HCT116 (cell line): ENCODE results near the gene VPS33A. TPM values are rescaled to one million over a fixed set of nuclear protein-coding genes. Genes with fewer than 3 reads are reported as not detected.

Experiments
- ATAC-seq: fragments of 200-7000 bp; cut with Tn5 transposase; 2 replicates; pipeline ENCODE4 v1.9.1; 2020; ENCODE audit warnings: mild to moderate bottlenecking, moderate library complexity
- BruUV-seq: library from RNA; stranded (reverse); fragments of 400-500 nt; replicated peaks from 2 replicates; lab custom pipeline; 2021; lab: Mats Ljungman, UMichigan
- CTCF ChIA-PET: fragments of 300-600 bp; sonication (Branson Sonifier 250); formaldehyde crosslinking; loops from one replicate; lab custom pipeline; 2021; ENCODE audit warnings: antibody characterized with exemption; lab: Charles Lee
- POLR2A ChIA-PET: fragments of 300-600, 350-600 bp; sonication (Branson Sonifier 250); formaldehyde crosslinking; loops from one replicate; lab custom pipeline; 2021; ENCODE audit warnings: antibody characterized with exemption; lab: Charles Lee
- RAD21 ChIA-PET, 2 experiments: fragments of 300-600 bp; sonication (Branson Sonifier 250); formaldehyde crosslinking; loops; one replicate each; lab custom pipeline; 2023; ENCODE audit warnings: low total read pairs in 2 of 2; ENCODE audit not compliant: uncharacterized antibody in 2 of 2, unreplicated experiment in 2 of 2, low non-redundant PET in 1 of 2; lab: Charles Lee
- DNase-seq: peaks from one replicate; pipeline ENCODE4 v3.0.0-alpha.2; 2010; ENCODE audit warnings: low read depth, low spot score
- H2AFZ ChIP-seq: fragments of 200-600 bp; shearing (Covaris generic), sonication (generic); 2 replicates; pipeline ENCODE4 v1.6.1; 2017; ENCODE audit warnings: low read depth, mixed run types, mixed read lengths, antibody characterized with exemption, low read length; ENCODE audit not compliant: poor library complexity, severe bottlenecking
- H3K27ac ChIP-seq: 2 replicates; pipeline ENCODE4 v1.5.1; 2012; ENCODE audit warnings: low read depth, low read length
- H3K27me3 ChIP-seq: fragments of 200-600 bp; sonication (generic); 2 replicates; pipeline ENCODE4 v1.6.1; 2016; ENCODE audit warnings: mixed run types, low read length, mixed read lengths; ENCODE audit not compliant: insufficient read depth
- H3K36me3 ChIP-seq, 2 experiments: fragments of 200-500 bp in 1 of 2; fragments of 200-600 bp in 1 of 2; sonication (Bioruptor generic) in 1 of 2; sonication (generic) in 1 of 2; 2 replicates each; pipeline versions ENCODE4 v1.5.1 to v1.6.1; 2014 to 2016; ENCODE audit warnings: low read length in 2 of 2, inconsistent platforms in 1 of 2, mixed read lengths in 1 of 2, mixed run types in 1 of 2; ENCODE audit not compliant: insufficient read depth in 2 of 2, control insufficient read depth in 1 of 2
- H3K4me1 ChIP-seq, 2 experiments: fragments of 200-600 bp in 1 of 2; sonication (generic) in 1 of 2; 2 replicates each; pipeline versions ENCODE4 v1.5.1 to v1.6.1; 2012 to 2017; ENCODE audit warnings: low read length in 2 of 2, inconsistent platforms in 1 of 2, mild to moderate bottlenecking in 1 of 2, mixed read lengths in 1 of 2, mixed run types in 1 of 2, moderate library complexity in 1 of 2; ENCODE audit not compliant: insufficient read depth in 2 of 2, control insufficient read depth in 1 of 2
- H3K4me2 ChIP-seq: fragments of 200-600 bp; sonication (generic); 2 replicates; pipeline ENCODE4 v1.6.1; 2017; ENCODE audit warnings: mixed run types, low read length, mixed read lengths
- H3K4me3 ChIP-seq, 2 experiments: fragments of 200-600 bp in 1 of 2; sonication (generic) in 1 of 2; replicated peaks in 1 of 2; 2 replicates each; pipeline ENCODE4 v1.5.1; 2011 to 2016; ENCODE audit warnings: low read length in 2 of 2, control low read depth in 1 of 2, low read depth in 1 of 2, mild to moderate bottlenecking in 1 of 2, mixed read lengths in 1 of 2, mixed run types in 1 of 2
- H3K79me2 ChIP-seq: fragments of 200-600 bp; sonication (generic); 2 replicates; pipeline ENCODE4 v1.6.1; 2017; ENCODE audit warnings: mild to moderate bottlenecking, mixed run types, low read length, moderate library complexity, mixed read lengths; ENCODE audit not compliant: insufficient read depth
- H3K9ac ChIP-seq: fragments of 200-600 bp; sonication (generic); 2 replicates; pipeline ENCODE4 v1.6.1; 2016; ENCODE audit warnings: low read length, mixed read lengths
- H3K9me2 ChIP-seq: fragments of 200-600 bp; sonication (generic), shearing (Covaris generic); 2 replicates; pipeline ENCODE4 v1.6.1; 2017; ENCODE audit warnings: mixed run types, mild to moderate bottlenecking, moderate library complexity; ENCODE audit not compliant: insufficient read depth
- H3K9me3 ChIP-seq, 2 experiments: fragments of 200-500 bp in 1 of 2; fragments of 200-600 bp in 1 of 2; sonication (Bioruptor generic) in 1 of 2; sonication (generic) in 1 of 2; 2 replicates each; pipeline ENCODE4 v1.6.1; 2014 to 2017; ENCODE audit warnings: low read length in 2 of 2, mixed read lengths in 2 of 2, inconsistent platforms in 1 of 2, low read depth in 1 of 2, mild to moderate bottlenecking in 1 of 2, mixed run types in 1 of 2, moderate library complexity in 1 of 2; ENCODE audit not compliant: control insufficient read depth in 1 of 2, insufficient read depth in 1 of 2
- H4K20me1 ChIP-seq: fragments of 200-600 bp; sonication (generic), shearing (Covaris generic); 2 replicates; pipeline ENCODE4 v1.6.1; 2017; ENCODE audit warnings: mixed run types, mild to moderate bottlenecking, moderate library complexity; ENCODE audit not compliant: insufficient read depth
- ATF3 ChIP-seq: IDR thresholded peaks from 2 replicates; pipeline ENCODE4 v1.6.1; 2012
- CBX3 ChIP-seq: IDR thresholded peaks from 2 replicates; pipeline ENCODE4 v1.6.1; 2012; ENCODE audit warnings: low read depth
- CTCF ChIP-seq, 3 experiments: fragments of 200-600 bp in 1 of 3; sonication (generic) in 1 of 3; IDR thresholded peaks in 2 of 3; conservative IDR thresholded peaks in 1 of 3; 2 replicates each; pipeline ENCODE4 v1.5.1; 2012 to 2017; ENCODE audit warnings: low read depth in 2 of 3, low read length in 2 of 3, antibody characterized with exemption in 1 of 3, borderline replicate concordance in 1 of 3, control low read depth in 1 of 3, mild to moderate bottlenecking in 1 of 3, mixed read lengths in 1 of 3, mixed run types in 1 of 3, moderate library complexity in 1 of 3; ENCODE audit not compliant: insufficient read depth in 1 of 3
- EGR1 ChIP-seq: IDR thresholded peaks from 2 replicates; pipeline ENCODE4 v1.6.1; 2012; ENCODE audit warnings: low read depth
- ELF1 ChIP-seq: IDR thresholded peaks from 2 replicates; pipeline ENCODE4 v1.6.1; 2012; ENCODE audit warnings: low read depth, borderline replicate concordance
- EZH2 ChIP-seq: fragments of 200-600 bp; sonication (generic); IDR thresholded peaks from 2 replicates; pipeline ENCODE4 v1.6.1; 2017; ENCODE audit warnings: antibody characterized with exemption, mixed run types
- EZH2phosphoT487 ChIP-seq: fragments of 200-600 bp; IDR thresholded peaks from 2 replicates; pipeline ENCODE4 v1.6.1; 2018; ENCODE audit warnings: antibody characterized with exemption, borderline replicate concordance
- FOSL1 ChIP-seq: IDR thresholded peaks from 2 replicates; pipeline ENCODE4 v1.6.1; 2012; ENCODE audit warnings: low read depth
- JUND ChIP-seq: IDR thresholded peaks from 2 replicates; pipeline ENCODE4 v1.6.1; 2012
- MAX ChIP-seq: IDR thresholded peaks from 2 replicates; pipeline ENCODE4 v1.6.1; 2012
- POLR2A ChIP-seq: IDR thresholded peaks from 2 replicates; pipeline ENCODE4 v1.7.0; 2011; ENCODE audit warnings: borderline replicate concordance; ENCODE audit not compliant: insufficient read depth, insufficient read length; ENCODE audit errors: extremely low read depth
- POLR2AphosphoS5 ChIP-seq: IDR thresholded peaks from 2 replicates; pipeline ENCODE4 v1.6.1; 2011; ENCODE audit warnings: mild to moderate bottlenecking, low read depth, low read length, moderate library complexity
- RAD21 ChIP-seq: IDR thresholded peaks from 2 replicates; pipeline ENCODE4 v1.6.1; 2012; ENCODE audit warnings: low read depth, mild to moderate bottlenecking
- SIN3A ChIP-seq: IDR thresholded peaks from 2 replicates; pipeline ENCODE4 v1.6.1; 2012; ENCODE audit warnings: low read depth
- SP1 ChIP-seq: IDR thresholded peaks from 2 replicates; pipeline ENCODE4 v1.6.1; 2012; ENCODE audit warnings: low read depth
- SRF ChIP-seq: IDR thresholded peaks from 2 replicates; pipeline ENCODE4 v1.6.1; 2012; ENCODE audit warnings: low read depth
- TCF7L2 ChIP-seq: IDR thresholded peaks from 2 replicates; pipeline ENCODE4 v1.7.0; 2011; ENCODE audit warnings: borderline replicate concordance, inconsistent platforms; ENCODE audit not compliant: insufficient read depth, insufficient read length; ENCODE audit errors: extremely low read depth
- YY1 ChIP-seq: IDR thresholded peaks from 2 replicates; pipeline ENCODE4 v1.6.1; 2011; ENCODE audit warnings: low read length, low read depth, moderate library complexity, mild to moderate bottlenecking; ENCODE audit not compliant: insufficient replicate concordance; ENCODE audit errors: extremely low read depth
- ZBTB33 ChIP-seq: IDR thresholded peaks from 2 replicates; pipeline ENCODE4 v1.6.1; 2011; ENCODE audit warnings: mild to moderate bottlenecking, low read length, moderate library complexity; ENCODE audit not compliant: insufficient replicate concordance; ENCODE audit errors: extremely low read depth
- ZFX ChIP-seq: fragments of 450-650 bp; IDR thresholded peaks from 2 replicates; pipeline ENCODE4 v1.6.1; 2017
- ZNF274 ChIP-seq: fragments of 200-500 bp; sonication (Bioruptor generic); IDR thresholded peaks from 2 replicates; pipeline ENCODE4 v1.6.1; 2014; ENCODE audit warnings: mild to moderate bottlenecking, low read depth, low read length, inconsistent platforms
- intact Hi-C: fragments of 100-400 bp; cut with micrococcal nuclease; formaldehyde crosslinking; loops from 2 replicates; pipeline ENCODE4 v1.10.0; 2022
- total RNA-seq: library from RNA; stranded (reverse); gene quantifications from one replicate; pipeline ENCODE4 v1.2.1, GENCODE V29; 2021; ENCODE audit not compliant: unreplicated experiment

Gene VPS33A
- total RNA-seq, 1 experiment from 2014 or later: 19.4 TPM

- TF ChIP-seq ZBTB33 (no peak), SP1 (no peak), ZFX (no peak), RAD21 (no peak), EZH2phosphoT487 (no peak), ELF1 (no peak), EZH2 (no peak), POLR2A (no peak), SIN3A (no peak), TCF7L2 (no peak), ZNF274 (no peak), JUND (no peak)
These were observed 81.2 kb downstream of the VPS33A start (continued) for GRCh38 chr12:122185079-122185478.

- Histone ChIP-seq H3K27ac (no peak overlapping the region), H3K9me2 (no peaks in the 10 kb centered on the region), H3K4me1 (no peaks in the 10 kb centered on the region), H3K27me3 (no peaks in the 10 kb centered on the region), H3K79me2 (no peaks in the 10 kb centered on the region), H3K9ac (no peak overlapping the region), H3K4me3 (no peak overlapping the region), H3K9me3 (no peaks in the 10 kb centered on the region), H3K36me3 (no peaks in the 10 kb centered on the region), H2AFZ (no peak overlapping the region), H4K20me1 (no peaks in the 10 kb centered on the region), H3K4me2 (no peak overlapping the region)
- intact Hi-C loops: no loop called here
- no peak for DNase-seq
- BruUV-seq: no TSS peak
- no peak for ATAC-seq
- POLR2A ChIA-PET: no interaction called here
- CTCF ChIA-PET: no interaction called here
- RAD21 ChIA-PET: no interaction called here
- TF ChIP-seq SIN3A: no peak
- no peak for TF ChIP-seq EZH2phosphoT487
- TF ChIP-seq FOSL1: no peak
- no peak for TF ChIP-seq ZNF274
- TF ChIP-seq CTCF (IDR thresholded peaks at IDR 0.05 in 2 of 3, conservative IDR thresholded peaks at IDR 0.05 in 1 of 3; ENCODE audit: borderline replicate concordance in 1 of 3, insufficient read depth in 1 of 3, low read depth in 2 of 3, low read length in 2 of 3): no peak
- no peak for TF ChIP-seq ATF3
- no peak for TF ChIP-seq ZFX
- no peak for TF ChIP-seq EZH2
- TF ChIP-seq SRF: no peak
- TF ChIP-seq EGR1: no peak
- no peak for TF ChIP-seq JUND
- TF ChIP-seq MAX: no peak
- TF ChIP-seq TCF7L2: no peak
- no peak for TF ChIP-seq POLR2AphosphoS5
- TF ChIP-seq CBX3: no peak
- no peak for TF ChIP-seq ELF1
- no peak for TF ChIP-seq POLR2A
- TF ChIP-seq YY1: no peak
These were observed 81.8 kb downstream of the VPS33A start for GRCh38 chr12:122184517-122184916.
